ENCODE results near the gene NPPC.
"Not testable (repeated sequence)": the region's sequence is repeated elsewhere in the genome, so short reads cannot be mapped to it uniquely, and the experiment has no call there.

The NPPC gene

GRCh38 chr2:231926180-231926741 is at the start of gene NPPC:
Gene NPPC (minus strand): TSS chr2:231926396. CDS start chr2:231926249, 147 bp downstream.
- DNase-seq (ENCODE audit: low read depth), result no peak

- DNase-seq (ENCODE audit: low read depth), result no peak
These were observed 48.8 kb upstream of the NPPC start for GRCh38 chr2:231975001-231975400.

GRCh38 chr2:231970461-231970860 is 44.3 kb upstream of the NPPC start:
- no peak for DNase-seq (ENCODE audit: low read depth)

GRCh38 chr2:231968820-231969219 is 42.6 kb upstream of the NPPC start:
- DNase-seq (ENCODE audit: low read depth), result no peak

GRCh38 chr2:231966886-231967285 is 40.7 kb upstream of the NPPC start:
- DNase-seq (ENCODE audit: low read depth), result no peak

GRCh38 chr2:231965102-231965501 is 38.9 kb upstream of the NPPC start:
- no peak for DNase-seq (ENCODE audit: low read depth)

GRCh38 chr2:231961349-231962166 is 35.4 kb upstream of the NPPC start, which contains the start of gene DIS3L2:
Gene DIS3L2 (plus strand): TSS chr2:231961713. CDS start chr2:232014928, 53,215 bp downstream.
- peak; percentile 58 for DNase-seq (ENCODE audit: low read depth)

GRCh38 chr2:231960810-231961348 is 34.7 kb upstream of the NPPC start:
- DNase-seq (ENCODE audit: low read depth), result no peak

GRCh38 chr2:231957913-231958763 is 31.9 kb upstream of the NPPC start:
- no peak for DNase-seq (ENCODE audit: low read depth)

- DNase-seq (ENCODE audit: low read depth), result no peak
These were observed 29.7 kb upstream of the NPPC start for GRCh38 chr2:231955758-231956472.

- DNase-seq (ENCODE audit: low read depth), result no peak
These were observed 25.3 kb upstream of the NPPC start for GRCh38 chr2:231951452-231952035.

- no peak for DNase-seq (ENCODE audit: low read depth)
These were observed 21.5 kb upstream of the NPPC start for GRCh38 chr2:231947694-231948093.

- DNase-seq (ENCODE audit: low read depth), result not testable (repeated sequence)
These were observed 20.9 kb upstream of the NPPC start for GRCh38 chr2:231947112-231947511.

GRCh38 chr2:231946241-231946814 is 20.1 kb upstream of the NPPC start:
- DNase-seq (ENCODE audit: low read depth), result no peak

GRCh38 chr2:231942180-231942579 is 16.0 kb upstream of the NPPC start:
- DNase-seq (ENCODE audit: low read depth), result no peak

- DNase-seq (ENCODE audit: low read depth), result no peak
These were observed 15.5 kb upstream of the NPPC start for GRCh38 chr2:231941673-231942072.

GRCh38 chr2:231940795-231941194 is 14.6 kb upstream of the NPPC start:
- no peak for DNase-seq (ENCODE audit: low read depth)

- no peak for DNase-seq (ENCODE audit: low read depth)
These were observed 12.8 kb upstream of the NPPC start for GRCh38 chr2:231939022-231939421.

- no peak for DNase-seq (ENCODE audit: low read depth)
These were observed 10.9 kb upstream of the NPPC start for GRCh38 chr2:231937057-231937456.

GRCh38 chr2:231936491-231936890 is 10.3 kb upstream of the NPPC start:
- DNase-seq (ENCODE audit: low read depth), result no peak

- no peak for DNase-seq (ENCODE audit: low read depth)
These were observed 9.6 kb upstream of the NPPC start for GRCh38 chr2:231935815-231936214.
